GM23338 (cell line): ENCODE data around the gene NKAIN2. TPM values are rescaled to one million over a fixed set of nuclear protein-coding genes. Genes with fewer than 3 reads are reported as not detected.

ENCODE experiments used
- ATAC-seq: fragments of 200-7000 bp; cut with Tn5 transposase; 3 replicates; pipeline ENCODE4 v1.9.1; 2020
- DNase-seq: peaks from one replicate; pipeline ENCODE4 v3.0.0-alpha.2; 2015; ENCODE audit warnings: low spot score
- H2AFZ ChIP-seq: fragments of 200-600 bp; sonication (generic); 2 replicates; pipeline ENCODE4 v1.8.0; 2016; ENCODE audit warnings: antibody characterized with exemption, mild to moderate bottlenecking, moderate library complexity
- H3F3A ChIP-seq: fragments of 200-600 bp; sonication (generic); replicated peaks from 2 replicates; pipeline ENCODE4 v1.8.0; 2017; ENCODE audit warnings: antibody characterized with exemption, mixed run types, low read depth
- H3K27ac ChIP-seq: fragments of 200-600 bp; sonication (generic); 2 replicates; pipeline ENCODE4 v1.6.1; 2016; ENCODE audit warnings: low read depth
- H3K27me3 ChIP-seq: fragments of 200-600 bp; sonication (generic); 2 replicates; pipeline ENCODE4 v1.8.0; 2016; ENCODE audit warnings: mild to moderate bottlenecking, mixed run types, moderate library complexity; ENCODE audit not compliant: insufficient read depth
- H3K36me3 ChIP-seq: fragments of 200-600 bp; sonication (generic); 2 replicates; pipeline ENCODE4 v1.8.0; 2016; ENCODE audit warnings: mild to moderate bottlenecking; ENCODE audit not compliant: insufficient read depth
- H3K4me1 ChIP-seq: fragments of 200-600 bp; sonication (generic); 2 replicates; pipeline ENCODE4 v1.8.0; 2016; ENCODE audit warnings: mild to moderate bottlenecking, moderate library complexity; ENCODE audit not compliant: insufficient read depth
- H3K4me2 ChIP-seq: fragments of 200-600 bp; sonication (generic); 2 replicates; pipeline ENCODE4 v1.7.1; 2017; ENCODE audit warnings: mixed run types
- H3K4me3 ChIP-seq: fragments of 200-600 bp; sonication (generic); 2 replicates; pipeline ENCODE4 v1.6.1; 2016; ENCODE audit warnings: mixed run types
- H3K79me2 ChIP-seq: fragments of 200-600 bp; sonication (generic); replicated peaks from 2 replicates; pipeline ENCODE4 v1.8.0; 2017; ENCODE audit warnings: mild to moderate bottlenecking; ENCODE audit not compliant: insufficient read depth
- H3K9me2 ChIP-seq: fragments of 200-600 bp; sonication (generic); 2 replicates; pipeline ENCODE4 v1.8.0; 2017; ENCODE audit not compliant: insufficient read depth
- H4K20me1 ChIP-seq: fragments of 200-600 bp; sonication (generic); replicated peaks from 2 replicates; pipeline ENCODE4 v1.8.0; 2017; ENCODE audit warnings: mild to moderate bottlenecking; ENCODE audit not compliant: insufficient read depth
- H3K27ac Mint-ChIP-seq: 2 replicates; pipeline ENCODE4 v1.8.0; 2020; ENCODE audit warnings: inconsistent platforms, mild to moderate bottlenecking, moderate library complexity, mixed read lengths
- H3K27me3 Mint-ChIP-seq: 3 replicates; pipeline ENCODE4 v1.8.0; 2022; ENCODE audit warnings: low read depth, mild to moderate bottlenecking, moderate library complexity, mixed read lengths, inconsistent platforms; ENCODE audit not compliant: insufficient read depth, poor library complexity
- H3K36me3 Mint-ChIP-seq: 3 replicates; pipeline ENCODE4 v1.8.0; 2021; ENCODE audit warnings: low read depth, mild to moderate bottlenecking, inconsistent platforms, moderate library complexity, mixed read lengths
- H3K4me1 Mint-ChIP-seq: 3 replicates; pipeline ENCODE4 v1.8.0; 2020; ENCODE audit warnings: mild to moderate bottlenecking, inconsistent platforms, mixed read lengths
- H3K4me3 Mint-ChIP-seq: 3 replicates; pipeline ENCODE4 v1.8.0; 2021; ENCODE audit warnings: moderate library complexity, mild to moderate bottlenecking, inconsistent platforms, mixed read lengths
- H3K9me3 Mint-ChIP-seq: 3 replicates; pipeline ENCODE4 v1.8.0; 2020; ENCODE audit warnings: moderate library complexity, mild to moderate bottlenecking, inconsistent platforms, mixed read lengths
- CREB1 ChIP-seq: fragments of 250-450 bp; sonication (Bioruptor Pico); IDR thresholded peaks from 2 replicates; pipeline ENCODE4 v1.5.0; 2020; ENCODE audit warnings: low read depth, mild to moderate bottlenecking, moderate library complexity
- CTCF ChIP-seq, 2 experiments: fragments of 200-600 bp in 1 of 2; sonication (generic) in 1 of 2; conservative IDR thresholded peaks; 2 replicates each; pipeline versions ENCODE4 v1.5.1 to v1.6.1; 2016 to 2017; ENCODE audit warnings: antibody characterized with exemption in 2 of 2, low read depth in 2 of 2, mild to moderate bottlenecking in 2 of 2, moderate library complexity in 1 of 2
- EZH2 ChIP-seq: fragments of 200-600 bp; sonication (generic); IDR thresholded peaks from one replicate; pipeline ENCODE4 v1.8.0; 2017; ENCODE audit warnings: antibody characterized with exemption, mild to moderate bottlenecking, low read depth; ENCODE audit not compliant: unreplicated experiment
- EZH2phosphoT487 ChIP-seq: fragments of 200-600 bp; sonication (generic); IDR thresholded peaks from one replicate; pipeline ENCODE4 v1.8.1; 2018; ENCODE audit warnings: antibody characterized with exemption; ENCODE audit not compliant: unreplicated experiment
- JUNB ChIP-seq: IDR thresholded peaks from one replicate; pipeline ENCODE4 v1.6.1; 2016; ENCODE audit warnings: antibody characterized with exemption; ENCODE audit not compliant: unreplicated experiment
- NANOG ChIP-seq: IDR thresholded peaks from 2 replicates; pipeline ENCODE4 v1.6.1; 2016; ENCODE audit warnings: antibody characterized with exemption, borderline replicate concordance
- POLR2AphosphoS5 ChIP-seq: IDR thresholded peaks from 2 replicates; pipeline ENCODE4 v1.6.1; 2016; ENCODE audit warnings: antibody characterized with exemption, low read depth
- REST ChIP-seq: IDR thresholded peaks from one replicate; pipeline ENCODE4 v1.6.1; 2018; ENCODE audit warnings: antibody characterized with exemption; ENCODE audit not compliant: unreplicated experiment
- STAT1 ChIP-seq: IDR thresholded peaks from one replicate; pipeline ENCODE4 v1.6.1; 2016; ENCODE audit warnings: antibody characterized with exemption; ENCODE audit not compliant: unreplicated experiment
- ZNF462 ChIP-seq: fragments of 250-450 bp; sonication (Bioruptor Pico); IDR thresholded peaks from 2 replicates; pipeline ENCODE4 v1.5.0; 2020; ENCODE audit warnings: mild to moderate bottlenecking, moderate library complexity
- polyA plus RNA-seq: library from polyadenylated mRNA; unstranded; fragments of >200 nt; fragmentation: Nextera tagmentation; extraction: Ambion mirVana; gene quantifications from 2 replicates; pipeline ENCODE4 v1.2.1, GENCODE V29; 2016
- total RNA-seq: library from RNA; depleted of rRNA; stranded (reverse); fragments of >200 nt; shearing (Covaris generic); gene quantifications from 2 replicates; pipeline ENCODE4 v1.2.3, GENCODE V29; 2014
- TF ChIP-seq, protein P1 (sequence below): IDR thresholded peaks from 2 replicates; pipeline ENCODE4 v1.6.1; 2016; ENCODE audit warnings: antibody characterized with exemption

NKAIN2 gene
- total and polyA plus RNA-seq, 2 experiments from 2014 or later, result 0.39 to 1.1 TPM

DNA sequence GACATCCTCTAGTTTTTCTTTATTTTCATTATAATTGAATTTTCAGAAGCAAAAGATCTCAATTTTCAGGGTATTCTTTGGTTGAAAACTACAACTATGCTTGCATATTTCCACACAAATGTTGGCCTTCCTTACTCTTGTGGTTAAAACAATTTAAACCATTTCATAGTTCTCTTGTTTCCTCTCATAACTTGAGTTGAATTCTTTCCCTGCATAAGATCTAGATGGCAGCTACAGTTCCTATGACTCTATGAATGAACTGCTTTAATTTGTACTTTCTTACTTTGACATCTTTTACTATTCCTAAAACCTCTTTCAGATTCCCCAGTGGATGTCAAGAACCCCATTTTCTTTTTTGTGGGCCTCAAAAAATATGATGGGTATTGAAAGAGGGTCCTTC is 564.5 kb downstream of the NKAIN2 start:
- H3K9me3 Mint-ChIP-seq, result no peaks in the 10 kb centered on the region

More for the DNA sequence above, 564.5 kb downstream of the NKAIN2 start:
- Mint-ChIP-seq H3K4me1 (no peaks in the 10 kb centered on the region), H3K4me3 (no peak overlapping the region), H3K27ac (no peak overlapping the region), H3K36me3 (no peaks in the 10 kb centered on the region), H3K27me3 (no peaks in the 10 kb centered on the region)
- no peaks in the 10 kb centered on the region for H3F3A ChIP-seq
- no peak overlapping the region for H3K4me2 ChIP-seq
- H4K20me1 ChIP-seq, result no peaks in the 10 kb centered on the region
- DNase-seq (no peak), ATAC-seq (no peak)
- H3K9me2 ChIP-seq, result no peaks in the 10 kb centered on the region
- no peak for TF ChIP-seq POLR2AphosphoS5
- TF ChIP-seq REST, result no peak
- TF ChIP-seq EZH2, result no peak
- TF ChIP-seq NANOG, result no peak
- TF ChIP-seq JUNB, result no peak
- TF ChIP-seq EZH2phosphoT487, result no peak
- no peak for TF ChIP-seq CREB1
- TF ChIP-seq, protein P1, sequence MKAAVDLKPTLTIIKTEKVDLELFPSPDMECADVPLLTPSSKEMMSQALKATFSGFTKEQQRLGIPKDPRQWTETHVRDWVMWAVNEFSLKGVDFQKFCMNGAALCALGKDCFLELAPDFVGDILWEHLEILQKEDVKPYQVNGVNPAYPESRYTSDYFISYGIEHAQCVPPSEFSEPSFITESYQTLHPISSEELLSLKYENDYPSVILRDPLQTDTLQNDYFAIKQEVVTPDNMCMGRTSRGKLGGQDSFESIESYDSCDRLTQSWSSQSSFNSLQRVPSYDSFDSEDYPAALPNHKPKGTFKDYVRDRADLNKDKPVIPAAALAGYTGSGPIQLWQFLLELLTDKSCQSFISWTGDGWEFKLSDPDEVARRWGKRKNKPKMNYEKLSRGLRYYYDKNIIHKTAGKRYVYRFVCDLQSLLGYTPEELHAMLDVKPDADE, result no peak
- TF ChIP-seq CTCF (conservative IDR thresholded peaks at IDR 0.05; ENCODE audit: low read depth in 2 of 2), result no peak
- TF ChIP-seq ZNF462 (CRISPR knock-in tag), result no peak
- no peak for TF ChIP-seq STAT1
- H3K79me2 ChIP-seq, result no peaks in the 10 kb centered on the region
- H3K36me3 ChIP-seq, result no peaks in the 10 kb centered on the region
- no peak overlapping the region for H3K27ac ChIP-seq
- H3K27me3 ChIP-seq, result no peaks in the 10 kb centered on the region
- H2AFZ ChIP-seq, result no peak overlapping the region
- H3K4me3 ChIP-seq, result no peak overlapping the region
- peaks cover 5% of the 10 kb centered on the region; the same call in 1 of the 2 replicates for H3K4me1 ChIP-seq
